NCI-H510A (cell line): ENCODE data around the gene VWA5B1.

Experiments
- DNase-seq: peaks from one replicate; lab custom pipeline; 2025; lab: John Stamatoyannopoulos, UW

Gene VWA5B1

GRCh38 chr1:20322081-20322824, 31.6 kb downstream of the VWA5B1 start:
- DNase-seq = no peak

GRCh38 chr1:20322825-20323612, 32.3 kb downstream of the VWA5B1 start:
- no peak for DNase-seq

- DNase-seq = no peak
These were observed 32.9 kb downstream of the VWA5B1 start for GRCh38 chr1:20323613-20323920.

DNA sequence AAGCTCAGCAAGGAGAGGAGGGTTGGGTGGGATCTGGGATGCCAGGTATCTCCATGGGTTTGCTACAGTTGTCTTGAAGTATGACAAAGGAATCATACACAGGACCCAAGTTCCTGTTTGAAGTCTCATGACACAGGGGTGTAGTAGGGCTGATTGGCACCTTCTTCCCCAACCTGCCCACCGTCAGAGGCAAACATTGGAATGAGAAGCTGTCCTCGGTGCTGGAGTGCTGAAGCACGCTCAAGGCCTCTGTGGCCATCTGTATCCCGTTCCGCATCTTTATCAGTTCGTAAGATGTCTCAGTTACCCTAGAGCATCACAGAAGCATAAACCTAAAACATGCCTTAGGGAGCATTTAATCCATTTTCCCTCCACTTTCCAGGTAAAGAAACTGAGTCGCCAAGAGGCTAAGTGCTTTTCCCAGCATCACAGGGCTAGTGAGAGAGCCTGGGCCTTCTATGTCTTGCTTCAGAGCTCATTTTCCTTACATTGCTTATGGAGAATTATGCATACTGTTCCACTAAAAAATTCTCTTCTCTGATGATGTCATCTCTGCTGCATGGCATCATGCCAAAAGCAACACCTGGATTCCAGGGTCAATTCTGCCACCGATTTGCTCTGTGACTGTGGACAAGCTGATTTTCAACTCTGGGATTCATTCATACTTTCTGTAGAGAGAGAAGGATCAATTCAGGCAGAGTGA, 34.2 kb downstream of the VWA5B1 start:
- DNase-seq = no peak

- DNase-seq = no peak
These were observed 34.8 kb downstream of the VWA5B1 start for GRCh38 chr1:20325407-20325843.

DNA sequence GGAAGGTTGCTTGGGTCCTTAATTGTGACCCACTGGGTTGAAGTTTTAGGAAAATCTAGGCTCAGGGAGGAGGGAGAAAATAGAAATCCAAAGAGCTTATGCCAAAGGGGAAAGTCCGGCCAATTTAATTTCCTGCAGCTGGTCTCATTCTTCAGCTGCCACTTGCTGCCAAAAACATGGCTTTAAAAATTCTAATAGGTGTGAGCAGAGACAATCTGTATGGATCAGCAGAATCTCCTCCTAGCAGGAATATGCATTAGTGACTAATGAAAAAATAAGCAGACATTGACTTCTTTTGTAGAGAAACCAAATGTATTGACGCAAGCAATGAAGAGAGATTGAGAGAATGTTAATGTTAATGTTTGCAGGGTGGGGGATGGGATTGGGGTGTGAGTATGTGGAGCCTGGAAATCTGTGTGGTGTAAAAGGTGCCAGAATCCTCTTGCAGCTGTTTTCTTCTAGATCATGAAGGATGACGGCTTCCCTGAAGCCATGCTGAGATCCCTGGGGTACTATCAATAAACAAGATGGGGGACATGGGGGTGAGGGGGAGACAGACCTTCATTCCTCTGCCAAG, 35.3 kb downstream of the VWA5B1 start:
- DNase-seq = no peak

GRCh38 chr1:20327467-20327866, 36.8 kb downstream of the VWA5B1 start:
- DNase-seq = no peak

DNA sequence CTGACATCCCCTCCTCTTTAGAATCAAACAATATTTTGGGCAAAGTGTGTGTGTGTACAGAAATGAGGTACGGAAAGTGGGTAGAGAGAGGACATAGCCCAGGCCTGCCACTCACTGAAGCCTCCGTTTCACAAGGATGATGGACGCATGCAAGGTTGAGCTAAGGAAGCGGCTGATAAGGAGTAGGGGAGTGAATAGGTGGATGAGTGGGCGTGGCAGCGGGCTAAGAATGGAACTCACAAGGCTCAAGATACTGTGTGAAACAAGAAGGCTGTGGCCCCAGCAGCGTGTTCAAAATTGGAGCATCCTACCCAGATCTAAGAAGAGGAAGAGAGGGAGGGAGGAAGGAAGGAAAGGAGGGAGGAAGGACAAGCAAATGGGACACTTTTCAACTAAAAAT, 37.5 kb downstream of the VWA5B1 start:
- DNase-seq = no peak

DNA sequence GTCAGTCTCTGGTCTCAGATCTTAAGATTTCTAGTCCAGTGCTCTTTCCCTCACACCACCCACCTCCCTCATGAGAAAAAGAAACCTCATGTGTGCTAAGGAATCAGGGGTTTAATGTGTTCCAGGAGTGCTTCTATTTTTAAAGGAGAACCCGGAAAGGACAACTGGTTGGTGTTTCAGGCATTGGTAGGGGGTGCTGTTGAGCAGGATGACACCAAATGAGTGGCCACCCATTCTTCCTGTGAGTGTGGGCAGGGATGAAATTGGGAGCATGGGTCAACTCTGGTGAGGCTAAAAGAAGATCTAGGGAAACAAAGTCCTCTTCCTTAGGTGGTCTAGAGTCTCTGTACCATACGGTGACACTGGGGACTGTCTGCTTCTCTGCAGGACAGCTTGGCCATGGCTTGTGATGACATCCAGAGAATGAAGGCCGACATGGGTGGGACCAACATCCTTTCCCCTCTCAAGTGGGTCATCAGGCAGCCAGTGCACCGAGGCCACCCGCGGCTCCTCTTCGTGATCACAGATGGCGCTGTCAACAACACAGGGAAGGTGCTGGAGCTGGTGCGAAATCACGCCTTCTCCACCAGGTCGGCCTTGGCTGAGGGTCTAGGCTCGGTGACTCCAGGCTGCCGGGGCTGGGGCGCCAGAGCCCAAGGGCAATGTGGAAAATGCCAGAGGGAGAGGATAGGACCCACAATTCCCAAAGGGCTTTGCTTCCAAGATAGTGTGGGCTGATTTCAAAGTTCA, 39.3 kb downstream of the VWA5B1 start:
- DNase-seq = no peak

- no peak for DNase-seq
These were observed 43.4 kb downstream of the VWA5B1 start for GRCh38 chr1:20334103-20334502.

GRCh38 chr1:20336105-20336605, 45.5 kb downstream of the VWA5B1 start:
- no peak for DNase-seq

- DNase-seq = no peak
These were observed 46.9 kb downstream of the VWA5B1 start for GRCh38 chr1:20337581-20337980.

- DNase-seq = no peak
These were observed 49.3 kb downstream of the VWA5B1 start for GRCh38 chr1:20339811-20340457.

GRCh38 chr1:20342294-20343148, 51.8 kb downstream of the VWA5B1 start:
- no peak for DNase-seq

DNA sequence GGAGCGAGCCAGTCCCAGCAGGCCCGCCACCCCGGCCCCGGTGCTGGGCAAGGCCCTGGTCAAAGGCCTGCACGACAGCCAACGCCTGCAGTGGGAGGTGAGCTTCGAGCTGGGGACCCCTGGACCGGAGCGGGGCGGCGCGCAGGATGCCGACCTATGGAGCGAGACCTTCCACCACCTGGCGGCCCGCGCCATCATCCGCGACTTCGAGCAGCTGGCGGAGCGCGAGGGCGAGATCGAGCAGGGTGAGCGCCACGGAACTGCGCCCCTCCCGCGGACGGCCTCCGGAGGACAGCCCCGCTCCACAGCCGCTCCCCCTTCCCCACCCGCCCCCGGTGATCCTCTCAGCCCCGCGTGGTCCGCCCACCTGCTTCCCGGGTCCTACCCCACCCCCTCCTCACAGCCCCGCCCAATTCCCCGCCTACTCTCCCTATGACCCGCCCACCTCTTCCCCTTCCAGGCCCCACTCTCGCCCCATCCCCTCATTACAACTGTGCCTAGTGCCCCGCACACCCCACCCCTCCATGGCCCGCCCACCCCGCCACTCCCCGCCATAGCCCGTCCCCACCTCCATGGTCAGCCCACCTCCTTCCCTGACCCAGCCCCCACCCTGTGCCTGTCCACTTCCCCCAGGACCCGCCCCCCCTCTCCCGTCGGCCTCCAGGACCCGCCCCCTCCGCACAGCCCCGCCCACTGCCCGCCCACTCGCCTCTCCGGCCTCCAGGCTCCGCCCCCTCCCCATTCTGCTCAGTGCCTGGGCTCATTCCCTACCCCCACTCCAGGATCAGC, 52.7 kb downstream of the VWA5B1 start:
- DNase-seq = no peak

DNA sequence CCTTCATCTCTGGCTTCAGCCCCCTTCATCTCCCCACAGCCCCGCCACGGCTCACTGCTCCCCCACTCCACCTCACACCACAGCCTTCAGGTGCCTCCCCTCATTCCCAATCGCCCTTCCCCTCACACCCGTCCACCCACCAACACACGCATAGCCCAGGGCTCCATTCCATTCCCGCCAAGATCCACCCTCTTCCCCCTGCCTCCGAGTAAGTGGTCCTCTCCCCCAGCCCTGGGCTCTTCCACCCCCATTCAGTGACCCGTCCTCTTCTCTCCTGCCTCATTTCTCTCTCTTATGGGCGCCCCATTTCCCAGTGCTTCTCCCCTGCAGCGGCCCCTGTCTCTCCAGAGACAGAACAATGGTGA, 53.2 kb downstream of the VWA5B1 start:
- DNase-seq = no peak

DNA sequence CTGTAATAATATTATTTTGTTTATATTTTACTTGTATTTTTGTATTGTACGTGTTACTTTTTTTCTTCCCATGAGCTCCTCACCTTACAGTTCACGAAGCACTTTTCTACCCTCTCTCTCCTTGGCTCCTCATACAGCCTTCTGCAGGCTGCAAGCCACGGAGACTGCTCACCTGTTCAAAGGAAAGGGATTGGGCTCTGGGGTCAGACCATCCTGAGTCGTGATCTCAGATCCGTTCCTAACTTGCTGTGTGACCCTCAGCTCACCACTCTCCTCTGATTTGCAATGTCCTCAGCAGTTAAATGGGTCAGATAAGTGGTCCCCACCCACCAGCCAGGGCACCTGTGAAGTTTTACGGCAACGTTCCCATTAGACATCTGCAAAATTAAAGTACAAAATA, 54.1 kb downstream of the VWA5B1 start:
- DNase-seq = no peak

DNA sequence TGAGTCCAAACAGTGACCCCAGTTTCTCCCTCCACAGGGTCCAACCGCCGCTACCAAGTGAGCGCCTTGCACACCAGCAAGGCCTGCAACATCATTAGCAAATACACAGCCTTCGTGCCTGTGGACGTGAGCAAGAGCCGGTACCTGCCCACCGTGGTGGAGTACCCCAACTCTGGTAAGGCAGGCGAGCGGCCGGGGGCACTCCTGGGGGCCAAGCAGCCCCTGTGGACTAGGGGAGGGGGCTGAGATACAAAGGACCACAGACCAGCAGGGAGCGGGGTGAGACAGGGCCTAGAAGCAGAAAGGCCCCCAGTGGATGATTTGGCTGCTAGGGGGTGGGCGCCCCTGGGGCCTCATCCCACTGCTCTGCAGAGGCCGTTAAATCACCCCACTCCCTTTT, 54.7 kb downstream of the VWA5B1 start:
- DNase-seq = no peak

GRCh38 chr1:20346433-20346832, 55.8 kb downstream of the VWA5B1 start:
- no peak for DNase-seq

- DNase-seq = no peak
These were observed 57.0 kb downstream of the VWA5B1 start for GRCh38 chr1:20347699-20348098.
